Transverse colon (tissue), 4 donors: Measurements from ENCODE around the gene OXSR1. TPM values are rescaled to one million over a fixed set of nuclear protein-coding genes. Genes with fewer than 3 reads are reported as not detected.

ENCODE experiments used
- DNase-seq: peaks from one replicate; pipeline ENCODE4 v3.0.0-alpha.2; 2019
- H3K27ac ChIP-seq, 4 donors: fragments of 200-600 bp; sonication (generic); 2 replicates each; pipeline ENCODE4 v1.5.1; 2016 to 2018; ENCODE audit warnings: inconsistent platforms in 4 of 4
- H3K27me3 ChIP-seq: fragments of 200-600 bp; sonication (generic); 2 replicates; pipeline ENCODE4 v1.5.1; 2017; ENCODE audit warnings: inconsistent platforms
- H3K36me3 ChIP-seq, 4 donors: fragments of 200-600 bp; sonication (generic); 2 replicates each; pipeline ENCODE4 v1.5.1; 2017 to 2019; ENCODE audit warnings: inconsistent platforms in 4 of 4
- H3K4me1 ChIP-seq, 4 donors: fragments of 200-600 bp; sonication (generic); 2 replicates each; pipeline ENCODE4 v1.5.1; 2017 to 2020; ENCODE audit warnings: inconsistent platforms in 4 of 4
- H3K4me3 ChIP-seq, 4 donors: fragments of 200-600 bp; sonication (generic); 1 replicate in 1 of 4; 2 replicates in 3 of 4; pipeline versions ENCODE4 v1.5.1 to v1.6.1; 2017 to 2019; ENCODE audit warnings: inconsistent platforms in 4 of 4
- H3K9me3 ChIP-seq, 2 donors: fragments of 200-600 bp; sonication (generic); 2 replicates each; pipeline ENCODE4 v1.5.1; 2017 to 2019; ENCODE audit warnings: inconsistent platforms in 2 of 2
- CTCF ChIP-seq, 5 experiments: fragments of 200-600 bp in 3 of 5; fragments of 450-650 bp in 2 of 5; sonication (generic) in 3 of 5; IDR thresholded peaks; 1 replicate in 2 of 5; 2 replicates in 3 of 5; pipeline ENCODE4 v1.5.1; 2016 to 2017; ENCODE audit warnings: antibody characterized with exemption in 5 of 5, inconsistent platforms in 3 of 5, mild to moderate bottlenecking in 2 of 5, moderate library complexity in 1 of 5
- EP300 ChIP-seq: sonication (generic); formaldehyde crosslinking; IDR thresholded peaks from one replicate; pipeline ENCODE4 v1.6.1; 2017; ENCODE audit warnings: antibody characterized with exemption, low read depth
- POLR2A ChIP-seq: fragments of 450-650 bp; IDR thresholded peaks from one replicate; pipeline ENCODE4 v1.6.1; 2016; ENCODE audit warnings: antibody characterized with exemption, mild to moderate bottlenecking, moderate library complexity
- POLR2AphosphoS5 ChIP-seq, 3 donors: sonication (generic); formaldehyde crosslinking; IDR thresholded peaks; one replicate each; pipeline ENCODE4 v1.6.1; 2016; ENCODE audit warnings: antibody characterized with exemption in 3 of 3
- WGBS, 2 donors: methylation state at CpG; one replicate each; pipeline ENCODE4 v1.1.5; 2018; ENCODE audit warnings: low coverage in 1 of 2; 5-methylcytosine and 5-hydroxymethylcytosine counted together
- in situ Hi-C, 4 donors: fragments of 200-750 bp; cut with MboI; loops; one replicate each; pipeline versions ENCODE4 v1.15.0 to v1.15.1; 2017; ENCODE audit warnings: low sequenced_read_pairs in 3 of 4, low pct_ligation_motif_present in 1 of 4, low pct_unique_long_range_greater_than_20kb in 1 of 4
- intact Hi-C: fragments of 100-400 bp; cut with DNase I; formaldehyde crosslinking; loops from one replicate; pipeline ENCODE4 v1.15.1; 2023; ENCODE audit warnings: low total_unique reads
- total RNA-seq, 4 donors: library from RNA; depleted of rRNA; stranded (reverse); fragments of >200 nt; gene quantifications; one replicate each; pipeline ENCODE4 v1.1.0, GENCODE V29; 2016

Gene OXSR1
- total RNA-seq, 4 donors from 2014 or later, result 35.9 to 47.9 (median 43.5) TPM

DNA sequence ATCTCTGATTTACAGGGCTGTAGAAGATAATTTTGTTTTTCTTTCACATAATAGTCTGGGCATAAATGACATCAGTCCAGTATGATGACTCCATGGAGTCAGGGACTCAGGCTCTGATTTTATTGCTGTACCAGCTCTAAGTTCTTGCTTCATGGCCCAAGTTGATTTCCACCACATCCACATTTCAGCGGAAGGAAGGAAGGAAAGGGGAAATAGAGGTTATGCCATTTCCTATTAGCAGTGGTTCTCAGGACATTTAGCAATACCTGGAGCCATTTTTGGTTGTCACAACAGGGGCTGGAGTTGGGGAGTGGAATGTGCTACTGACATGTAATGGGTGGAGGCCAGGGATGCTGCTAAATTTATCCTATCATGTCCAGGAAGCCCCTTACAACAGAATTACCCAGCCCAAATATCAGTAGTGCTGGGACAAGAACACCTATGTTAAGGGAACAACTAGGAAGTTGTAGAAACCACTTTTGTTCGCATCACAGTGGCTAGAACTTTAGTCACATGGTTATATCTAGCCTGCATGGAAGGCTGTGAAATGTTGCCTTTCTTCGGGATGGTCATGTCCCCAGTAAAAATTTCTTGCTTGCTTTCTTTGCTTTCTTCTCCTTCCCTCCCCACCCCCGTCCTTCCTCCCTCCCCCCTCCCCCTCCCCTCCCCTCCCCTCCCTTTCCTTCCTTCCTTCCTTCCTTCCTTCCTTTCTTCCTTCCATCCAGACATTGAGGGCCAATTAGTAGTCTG is 42.1 kb downstream of the OXSR1 start:
- DNase-seq, result no peak
- intact Hi-C loops (no loop called here), in situ Hi-C loops (no loop called here)
- H3K4me1 ChIP-seq, result no peaks in the 10 kb centered on the region
- H3K27ac ChIP-seq, result no peak overlapping the region
- no peaks in the 10 kb centered on the region for H3K36me3 ChIP-seq
- TF ChIP-seq POLR2AphosphoS5 (IDR thresholded peaks at IDR 0.05) (no peak), EP300 (no peak), CTCF (IDR thresholded peaks at IDR 0.05) (no peak), POLR2A (no peak)
- no peaks in the 10 kb centered on the region for H3K9me3 ChIP-seq
- 79 to 90% methylated on average over 2 to 4 of the region's 4 CpGs for WGBS, 2 donors
- no peak overlapping the region for H3K4me3 ChIP-seq
- no peaks in the 10 kb centered on the region for H3K27me3 ChIP-seq

DNA sequence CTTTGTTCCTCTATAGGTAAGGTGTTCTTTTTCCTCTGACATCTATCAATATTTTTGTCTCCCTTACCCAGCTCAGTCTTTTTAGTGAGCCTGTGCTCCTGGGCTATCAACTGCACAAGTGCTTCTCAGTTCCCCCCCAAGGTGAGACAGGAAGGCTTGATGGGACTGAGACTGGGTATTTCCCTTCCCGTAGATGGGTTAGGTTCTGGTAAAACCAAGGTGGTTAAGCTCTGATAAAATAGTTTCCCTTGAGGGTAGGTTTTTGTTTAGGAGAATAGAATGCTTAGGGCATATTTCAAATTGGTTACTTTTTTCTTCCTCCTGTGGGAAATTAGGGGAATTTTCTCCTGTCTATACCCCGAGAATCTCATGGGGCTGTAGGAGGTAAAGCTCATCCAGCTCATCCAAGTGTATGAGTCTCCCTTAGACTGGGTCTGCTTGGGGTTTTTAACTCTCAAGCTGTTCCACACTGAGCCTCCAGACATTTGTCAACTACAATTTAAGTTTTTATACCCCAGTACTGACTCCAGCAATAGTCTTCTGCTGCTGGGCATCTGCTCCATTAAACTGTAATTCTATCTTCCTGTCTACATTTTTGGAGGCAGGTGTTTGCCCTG is 44.9 kb downstream of the OXSR1 start:
- Histone ChIP-seq H3K27ac (no peak overlapping the region), H3K4me3 (no peak overlapping the region), H3K9me3 (no peaks in the 10 kb centered on the region), H3K27me3 (no peaks in the 10 kb centered on the region), H3K36me3 (no peaks in the 10 kb centered on the region), H3K4me1 (peaks cover 0 to 5% (median 0%) of the 10 kb centered on the region in 4 donors)
- in situ Hi-C loops (no loop called here), intact Hi-C loops (no loop called here)
- TF ChIP-seq CTCF (IDR thresholded peaks at IDR 0.05), result no peak
- TF ChIP-seq EP300, result no peak
- no peak for TF ChIP-seq POLR2A
- TF ChIP-seq POLR2AphosphoS5 (IDR thresholded peaks at IDR 0.05), result no peak
- 67 to 73% methylated on average over 1 to 2 of the region's 2 CpGs for WGBS, 2 donors
- DNase-seq, result no peak

DNA sequence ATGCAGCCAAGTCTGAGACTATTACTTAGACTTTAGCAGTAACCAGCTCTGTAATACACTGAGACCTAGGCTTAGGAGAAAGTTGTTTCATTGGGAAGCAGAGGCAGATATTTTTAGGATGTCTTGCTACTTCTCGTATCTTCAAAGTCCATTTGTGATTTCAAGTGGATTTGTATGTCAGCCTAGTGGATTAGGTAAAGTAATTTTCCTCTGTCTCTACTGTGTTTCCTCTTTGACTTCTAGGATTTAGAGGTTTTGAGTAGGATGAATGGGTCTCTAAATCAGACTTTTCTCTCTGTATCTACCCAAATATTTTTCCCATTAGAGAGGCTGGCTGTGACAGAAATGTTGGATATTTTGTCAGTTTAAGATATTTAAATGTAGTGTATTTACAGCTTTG is 46.8 kb downstream of the OXSR1 start:
- Histone ChIP-seq H3K4me3 (no peak overlapping the region), H3K27me3 (no peaks in the 10 kb centered on the region), H3K4me1 (peaks cover 0 to 5% (median 0%) of the 10 kb centered on the region in 4 donors), H3K9me3 (no peaks in the 10 kb centered on the region), H3K27ac (no peak overlapping the region), H3K36me3 (no peaks in the 10 kb centered on the region)
- intact Hi-C loops, result no loop called here
- TF ChIP-seq POLR2A, result no peak
- no peak for TF ChIP-seq CTCF (IDR thresholded peaks at IDR 0.05)
- TF ChIP-seq EP300, result no peak
- TF ChIP-seq POLR2AphosphoS5 (IDR thresholded peaks at IDR 0.05), result no peak
- in situ Hi-C loops, result no loop called here
- 88 to 100% methylated on average over 1 of the region's 1 CpG for WGBS, 2 donors
- DNase-seq, result no peak

DNA sequence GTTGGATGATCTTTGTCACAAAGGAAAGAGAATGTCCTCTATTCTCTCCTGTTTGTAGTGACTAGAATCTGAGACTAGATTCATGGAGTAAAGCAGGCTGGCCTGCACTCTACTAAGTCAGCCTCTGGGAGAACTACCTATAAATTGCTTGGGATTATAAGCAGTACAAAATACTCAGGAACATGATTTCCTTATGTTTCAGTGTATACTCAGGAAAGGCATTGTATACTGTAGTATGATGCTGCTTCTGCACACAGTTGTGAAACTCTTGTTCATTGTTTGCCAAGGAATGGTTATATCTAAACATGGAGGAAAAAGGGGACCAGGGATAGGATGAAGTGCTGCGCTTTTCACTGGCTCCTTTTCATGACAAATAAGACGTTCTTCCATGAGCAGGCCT is 49.2 kb downstream of the OXSR1 start:
- Histone ChIP-seq H3K36me3 (no peaks in the 10 kb centered on the region), H3K4me3 (no peak overlapping the region), H3K4me1 (peaks cover 0 to 5% (median 0%) of the 10 kb centered on the region in 4 donors), H3K27me3 (no peaks in the 10 kb centered on the region), H3K9me3 (no peaks in the 10 kb centered on the region), H3K27ac (no peak overlapping the region)
- intact Hi-C loops, result no loop called here
- in situ Hi-C loops, result no loop called here
- TF ChIP-seq POLR2A (no peak), CTCF (IDR thresholded peaks at IDR 0.05) (no peak), EP300 (no peak), POLR2AphosphoS5 (IDR thresholded peaks at IDR 0.05) (no peak)
- 85 to 97% methylated on average over 2 of the region's 2 CpGs for WGBS, 2 donors
- no peak for DNase-seq
